SJCRH30 (cell line): ENCODE results near the gene TLCD1. TPM values are rescaled to one million over a fixed set of nuclear protein-coding genes. Genes with fewer than 3 reads are reported as not detected.

Experiments
- DNase-seq, 2 experiments: peaks; one replicate each; pipeline ENCODE4 v3.0.0-alpha.2; 2015 to 2020
- H3K27ac ChIP-seq: fragments of 250-450 bp; sonication (Bioruptor Pico); 2 replicates; pipeline ENCODE4 v1.5.1; 2020; ENCODE audit warnings: mild to moderate bottlenecking, moderate library complexity
- H3K27me3 ChIP-seq: fragments of 250-450 bp; sonication (Bioruptor Pico); 2 replicates; pipeline ENCODE4 v1.5.1; 2020; ENCODE audit warnings: mild to moderate bottlenecking, moderate library complexity
- H3K36me3 ChIP-seq: fragments of 250-450 bp; sonication (Bioruptor Pico); 2 replicates; pipeline ENCODE4 v1.5.1; 2020; ENCODE audit warnings: mild to moderate bottlenecking, moderate library complexity
- H3K4me1 ChIP-seq: fragments of 250-450 bp; sonication (Bioruptor Pico); 2 replicates; pipeline ENCODE4 v1.5.1; 2020; ENCODE audit warnings: mild to moderate bottlenecking, moderate library complexity
- H3K4me3 ChIP-seq: fragments of 250-450 bp; sonication (Bioruptor Pico); 2 replicates; pipeline ENCODE4 v1.5.1; 2020; ENCODE audit warnings: mild to moderate bottlenecking, moderate library complexity
- H3K9me3 ChIP-seq: fragments of 250-450 bp; sonication (Bioruptor Pico); replicated peaks from 2 replicates; pipeline ENCODE4 v1.5.1; 2020; ENCODE audit warnings: mild to moderate bottlenecking, moderate library complexity
- total RNA-seq: library from RNA; depleted of rRNA; stranded (reverse); fragments of >200 nt; shearing (Covaris generic); gene quantifications from 2 replicates; pipeline ENCODE4 v1.2.3, GENCODE V29; 2014

Gene TLCD1
- total RNA-seq, 1 experiment from 2014 or later, result 10.0 TPM

DNA sequence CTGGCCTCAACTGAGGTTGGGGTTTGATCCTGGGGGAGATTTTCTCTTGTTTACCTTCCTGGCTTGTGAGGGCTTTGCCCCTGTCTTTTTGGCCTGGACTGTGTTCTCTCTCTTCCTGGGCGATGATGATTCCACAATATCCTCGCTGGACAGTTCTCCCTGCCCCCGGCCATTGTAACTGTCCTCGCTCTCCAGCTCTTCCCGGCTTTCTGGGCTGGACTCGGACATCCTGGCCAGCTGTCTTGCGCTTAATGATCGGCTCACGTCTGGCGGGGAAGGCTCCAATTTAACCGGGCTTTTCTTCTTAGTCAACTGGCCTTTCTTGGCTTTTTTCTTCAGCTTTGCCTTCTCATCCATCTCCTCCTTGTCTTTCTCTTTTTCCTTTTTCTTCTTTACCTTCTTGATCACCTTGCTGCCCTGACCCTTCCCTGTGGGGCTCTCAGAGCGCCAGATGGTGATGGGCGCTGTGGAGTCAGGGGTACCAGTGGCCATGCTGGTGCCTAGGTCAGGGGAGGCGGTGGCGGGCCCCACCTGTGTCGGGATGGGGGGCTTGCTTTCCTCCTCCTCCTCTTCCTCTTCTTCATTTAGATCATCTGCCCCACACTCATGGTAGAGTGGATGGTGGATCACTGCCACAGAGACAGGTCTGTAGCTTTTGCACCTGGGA is 22.3 kb downstream of the TLCD1 start:
- DNase-seq, result no peak
- no peak overlapping the region for H3K27ac ChIP-seq
- H3K36me3 ChIP-seq, result peaks cover 49% of the 10 kb centered on the region
- no peaks in the 10 kb centered on the region for H3K27me3 ChIP-seq
- no peak overlapping the region for H3K4me3 ChIP-seq
- H3K4me1 ChIP-seq, result no peaks in the 10 kb centered on the region
- H3K9me3 ChIP-seq, result no peaks in the 10 kb centered on the region

DNA sequence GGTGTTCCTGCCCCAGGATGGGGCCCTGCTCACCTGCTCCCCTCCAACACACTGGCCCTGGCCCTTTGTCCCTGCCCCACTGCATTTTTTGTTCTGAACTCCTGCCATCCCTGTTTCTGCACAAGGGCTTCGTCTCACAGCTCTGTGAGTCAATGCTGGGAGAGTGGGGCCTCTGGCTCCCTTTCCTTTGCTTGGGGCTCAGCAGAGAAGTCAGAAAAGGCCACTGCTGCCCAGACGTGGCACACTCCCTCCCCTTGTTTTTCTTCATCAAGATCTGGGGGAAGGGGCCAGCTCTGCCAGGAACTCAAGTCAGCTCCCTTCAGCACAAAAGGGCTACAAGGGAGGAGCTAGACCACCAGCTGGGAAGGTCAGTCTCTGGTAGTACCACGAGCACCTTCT is 23.3 kb downstream of the TLCD1 start:
- DNase-seq, result no peak
- Histone ChIP-seq H3K4me1 (no peaks in the 10 kb centered on the region), H3K9me3 (no peaks in the 10 kb centered on the region), H3K4me3 (no peak overlapping the region), H3K36me3 (peaks cover 59% of the 10 kb centered on the region), H3K27me3 (no peaks in the 10 kb centered on the region), H3K27ac (no peak overlapping the region)

DNA sequence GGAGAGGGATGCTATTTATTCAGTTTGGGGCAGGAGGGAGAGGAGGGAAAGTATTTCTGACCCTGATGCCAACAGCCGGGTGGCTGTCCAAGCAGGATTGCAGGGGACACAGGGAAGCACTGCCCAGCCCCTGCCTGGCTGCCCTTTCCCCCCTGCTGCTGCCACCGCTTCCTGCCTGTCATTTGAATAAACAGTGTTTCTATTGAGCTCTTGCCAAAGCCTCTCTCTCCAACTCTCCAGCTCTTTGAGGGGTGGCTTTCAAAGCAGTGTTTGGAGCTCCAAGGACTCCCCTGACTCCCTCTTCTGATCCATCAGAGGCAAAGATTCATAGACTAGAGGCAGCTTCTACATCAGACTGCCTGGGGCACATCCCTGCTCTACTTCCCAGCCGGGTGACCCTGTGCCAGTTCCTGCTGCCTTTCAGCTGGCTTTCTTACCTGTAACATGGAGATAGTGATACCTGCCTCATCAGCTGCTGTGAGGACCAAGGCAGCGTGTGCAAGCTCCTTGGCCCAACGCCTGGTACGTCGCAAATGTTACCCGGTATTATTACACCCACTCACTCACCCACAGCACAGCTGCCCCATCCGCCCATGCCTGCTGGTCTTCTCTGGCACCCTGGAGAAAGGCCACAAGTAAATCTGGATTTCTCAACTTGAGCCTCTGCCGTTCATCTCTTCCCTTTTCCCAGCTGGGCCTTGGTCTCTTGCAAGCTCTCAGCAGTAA is 23.8 kb downstream of the TLCD1 start:
- H3K9me3 ChIP-seq, result no peaks in the 10 kb centered on the region
- H3K27me3 ChIP-seq, result no peaks in the 10 kb centered on the region
- no peak overlapping the region for H3K27ac ChIP-seq
- H3K4me1 ChIP-seq, result no peaks in the 10 kb centered on the region
- no peak for DNase-seq
- peaks cover 64% of the 10 kb centered on the region for H3K36me3 ChIP-seq
- no peak overlapping the region for H3K4me3 ChIP-seq

DNA sequence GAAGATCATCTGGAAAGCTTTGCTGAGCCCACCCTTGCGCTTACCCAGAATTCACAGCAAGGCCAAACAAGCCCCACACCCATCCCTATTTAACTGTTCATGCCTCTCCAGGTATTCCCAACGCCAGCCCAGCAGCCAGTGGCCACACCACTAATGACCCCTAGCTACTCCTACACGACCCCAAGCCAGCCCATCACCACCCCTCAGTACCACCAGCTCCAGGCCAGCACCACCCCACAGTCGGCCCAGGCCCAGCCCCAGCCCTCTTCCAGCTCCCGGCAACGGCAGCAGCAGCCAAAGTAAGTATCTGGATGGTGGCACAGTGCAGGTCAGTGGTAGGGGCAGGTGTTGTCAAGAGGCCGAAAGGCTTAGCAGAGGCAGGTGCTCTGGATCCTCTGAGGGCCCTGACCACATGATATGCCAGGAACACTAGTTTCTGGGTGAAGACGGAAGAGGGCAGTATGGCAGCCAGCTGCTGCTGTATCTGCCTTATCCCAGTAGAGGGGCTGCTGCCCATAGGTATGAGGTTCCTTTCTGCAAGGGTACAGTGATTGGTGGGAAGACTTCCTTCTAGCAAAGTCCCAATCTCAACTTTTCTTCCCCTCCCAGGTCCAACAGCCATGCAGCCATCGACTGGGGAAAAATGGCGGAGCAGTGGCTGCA is 25.1 kb downstream of the TLCD1 start:
- H3K4me3 ChIP-seq, result no peak overlapping the region
- no peak overlapping the region for H3K27ac ChIP-seq
- H3K4me1 ChIP-seq, result no peaks in the 10 kb centered on the region
- peaks cover 71% of the 10 kb centered on the region for H3K36me3 ChIP-seq
- H3K27me3 ChIP-seq, result no peaks in the 10 kb centered on the region
- no peaks in the 10 kb centered on the region for H3K9me3 ChIP-seq
- DNase-seq, result no peak

DNA sequence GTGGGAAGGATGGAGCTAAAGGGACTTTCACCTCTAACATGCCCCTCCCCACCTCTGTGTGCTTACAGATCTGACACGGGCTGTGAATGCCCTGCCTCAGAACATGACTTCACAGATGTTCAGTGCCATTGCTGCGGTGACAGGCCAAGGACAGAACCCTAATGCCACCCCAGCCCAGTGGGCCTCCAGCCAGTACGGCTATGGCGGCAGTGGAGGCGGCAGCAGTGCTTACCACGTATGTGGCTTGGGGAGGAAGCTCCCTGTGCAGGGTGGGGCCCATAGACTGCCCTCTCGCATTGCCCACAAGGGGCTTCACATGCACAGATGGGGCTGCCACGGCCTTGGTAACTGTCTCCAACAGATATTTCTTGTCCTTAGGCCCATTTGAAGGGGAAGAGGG is 25.8 kb downstream of the TLCD1 start:
- H3K27ac ChIP-seq, result no peak overlapping the region
- no peak overlapping the region for H3K4me3 ChIP-seq
- peaks cover 78% of the 10 kb centered on the region for H3K36me3 ChIP-seq
- DNase-seq, result no peak
- H3K9me3 ChIP-seq, result no peaks in the 10 kb centered on the region
- H3K4me1 ChIP-seq, result no peaks in the 10 kb centered on the region
- no peaks in the 10 kb centered on the region for H3K27me3 ChIP-seq

DNA sequence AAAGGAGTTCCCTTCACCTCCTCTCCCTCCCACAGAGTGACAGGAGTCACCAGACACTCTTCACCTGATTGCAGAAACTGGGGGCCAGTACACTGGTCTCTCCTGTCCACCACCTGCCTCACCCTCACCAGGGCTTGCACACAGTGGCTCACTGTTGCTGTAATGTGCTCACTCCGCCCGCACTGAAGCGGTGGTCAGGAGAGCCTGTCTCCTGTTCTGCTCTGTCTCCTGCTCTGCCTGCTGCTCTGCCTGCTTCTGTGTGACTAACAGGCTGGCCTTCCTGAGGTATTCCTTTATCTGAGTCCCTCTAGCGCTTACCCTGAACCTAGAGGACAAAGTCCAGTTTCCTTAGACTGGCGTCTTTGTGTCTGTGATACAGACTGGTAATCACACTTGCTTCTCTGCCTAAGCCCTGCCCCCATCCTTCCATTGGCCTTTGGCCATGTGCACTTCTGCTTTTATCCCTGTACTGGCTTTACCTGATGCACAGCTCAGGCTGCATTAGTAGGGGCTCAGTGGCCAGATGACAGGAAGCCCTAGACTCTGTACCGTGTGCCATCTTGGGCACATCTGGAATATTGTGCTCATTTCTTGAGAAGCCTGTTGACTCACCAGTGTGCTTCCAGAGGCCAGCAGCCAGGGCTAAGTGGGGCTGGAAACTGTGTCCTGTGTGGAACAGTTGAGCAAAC is 27.6 kb downstream of the TLCD1 start:
- no peak overlapping the region for H3K27ac ChIP-seq
- H3K4me1 ChIP-seq, result no peaks in the 10 kb centered on the region
- H3K27me3 ChIP-seq, result no peaks in the 10 kb centered on the region
- no peaks in the 10 kb centered on the region for H3K9me3 ChIP-seq
- no peak overlapping the region for H3K4me3 ChIP-seq
- peaks cover 90% of the 10 kb centered on the region for H3K36me3 ChIP-seq
- DNase-seq, result no peak

DNA sequence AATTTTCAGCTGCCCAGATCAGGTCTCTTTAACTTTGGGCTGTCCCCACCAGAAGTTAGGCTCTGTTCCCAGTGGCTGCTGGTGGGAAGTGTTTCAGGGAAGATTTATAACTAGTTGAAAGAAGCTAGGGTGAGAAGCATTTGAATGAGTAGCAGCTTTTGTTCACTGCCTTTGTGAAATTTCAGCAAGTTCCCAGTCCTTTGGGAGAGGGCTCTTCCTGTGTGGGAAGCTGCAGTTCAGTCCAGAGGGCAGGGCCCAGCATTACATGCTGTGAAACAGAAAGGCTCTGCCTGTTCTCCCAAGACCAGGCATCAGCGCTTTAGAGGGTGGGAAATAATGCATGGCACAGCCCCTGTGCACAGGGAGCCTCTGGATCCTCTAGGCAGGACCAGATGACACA is 32.2 kb downstream of the TLCD1 start:
- no peaks in the 10 kb centered on the region for H3K27me3 ChIP-seq
- no peaks in the 10 kb centered on the region for H3K9me3 ChIP-seq
- H3K4me1 ChIP-seq, result no peaks in the 10 kb centered on the region
- DNase-seq, result no peak
- peaks cover 82% of the 10 kb centered on the region for H3K36me3 ChIP-seq
- H3K27ac ChIP-seq, result no peak overlapping the region
- H3K4me3 ChIP-seq, result no peak overlapping the region

GRCh38 chr17:28689011-28689410 is 37.0 kb downstream of the TLCD1 start:
- H3K36me3 ChIP-seq, result peaks cover 89% of the 10 kb centered on the region
- no peak for DNase-seq
- no peak overlapping the region for H3K4me3 ChIP-seq
- no peaks in the 10 kb centered on the region for H3K27me3 ChIP-seq
- no peak overlapping the region for H3K27ac ChIP-seq
- no peaks in the 10 kb centered on the region for H3K9me3 ChIP-seq
- no peaks in the 10 kb centered on the region for H3K4me1 ChIP-seq

DNA sequence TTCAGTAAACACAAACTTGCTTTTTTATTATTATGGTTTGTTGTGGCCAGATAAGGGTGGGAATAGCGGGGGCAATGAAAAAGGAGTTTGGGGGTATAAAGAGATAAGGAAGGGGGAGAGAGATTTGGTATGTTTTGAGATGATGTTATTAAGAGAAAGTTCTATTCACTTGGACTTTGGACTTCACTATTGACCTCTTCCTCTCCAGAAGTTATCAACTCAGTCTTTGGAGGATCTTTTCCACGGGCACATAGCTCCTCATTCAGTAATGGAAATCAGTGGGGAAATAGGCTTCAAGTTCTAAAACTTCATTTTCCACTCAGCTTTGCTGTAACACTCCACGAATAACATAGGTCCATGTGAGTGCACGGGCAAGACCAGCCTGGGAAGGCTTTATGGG is 37.6 kb downstream of the TLCD1 start:
- H3K27me3 ChIP-seq, result no peaks in the 10 kb centered on the region
- no peak overlapping the region for H3K27ac ChIP-seq
- peaks cover 91% of the 10 kb centered on the region for H3K36me3 ChIP-seq
- H3K4me3 ChIP-seq, result no peak overlapping the region
- H3K4me1 ChIP-seq, result no peaks in the 10 kb centered on the region
- no peak for DNase-seq
- H3K9me3 ChIP-seq, result no peaks in the 10 kb centered on the region

- H3K27ac ChIP-seq, result no peak overlapping the region
- H3K36me3 ChIP-seq, result peaks cover 100% of the 10 kb centered on the region
These were observed 39.7 kb downstream of the TLCD1 start for GRCh38 chr17:28686296-28686695.

GRCh38 chr17:28685366-28685765 is 40.7 kb downstream of the TLCD1 start:
- no peaks in the 10 kb centered on the region for H3K4me1 ChIP-seq
- no peaks in the 10 kb centered on the region for H3K9me3 ChIP-seq
- no peak for DNase-seq
- no peak overlapping the region for H3K27ac ChIP-seq
- H3K27me3 ChIP-seq, result no peaks in the 10 kb centered on the region
- H3K36me3 ChIP-seq, result peaks cover 100% of the 10 kb centered on the region
- H3K4me3 ChIP-seq, result no peak overlapping the region

More at GRCh38 chr17:28686296-28686695, 39.7 kb downstream of the TLCD1 start:
- Histone ChIP-seq H3K9me3 (no peaks in the 10 kb centered on the region), H3K4me3 (no peak overlapping the region), H3K4me1 (no peaks in the 10 kb centered on the region), H3K27me3 (no peaks in the 10 kb centered on the region)
- DNase-seq, result no peak

DNA sequence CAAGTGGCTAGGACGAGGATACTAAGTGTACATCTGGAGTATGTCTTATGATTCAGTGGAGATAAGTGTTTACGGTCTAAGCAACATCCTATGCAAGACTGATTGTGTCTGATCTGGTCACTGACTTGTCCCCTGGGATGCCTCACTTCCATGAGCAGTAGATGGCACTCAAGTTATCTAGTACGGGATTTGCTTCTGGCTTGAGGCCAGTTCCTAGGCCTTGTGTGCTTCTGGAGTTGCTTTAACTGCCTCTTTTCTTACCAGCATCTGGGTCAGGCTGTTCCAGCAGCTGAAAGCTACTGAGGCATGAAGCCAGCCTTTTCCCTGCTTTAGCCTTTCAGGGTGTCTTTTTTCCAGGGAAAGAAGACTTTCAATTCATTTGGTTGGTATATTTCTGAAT is 41.1 kb downstream of the TLCD1 start:
- H3K36me3 ChIP-seq, result peaks cover 100% of the 10 kb centered on the region
- no peaks in the 10 kb centered on the region for H3K9me3 ChIP-seq
- H3K27ac ChIP-seq, result no peak overlapping the region
- H3K4me1 ChIP-seq, result no peaks in the 10 kb centered on the region
- DNase-seq, result peak; percentile 42 to 53
- no peaks in the 10 kb centered on the region for H3K27me3 ChIP-seq
- no peak overlapping the region for H3K4me3 ChIP-seq

DNA sequence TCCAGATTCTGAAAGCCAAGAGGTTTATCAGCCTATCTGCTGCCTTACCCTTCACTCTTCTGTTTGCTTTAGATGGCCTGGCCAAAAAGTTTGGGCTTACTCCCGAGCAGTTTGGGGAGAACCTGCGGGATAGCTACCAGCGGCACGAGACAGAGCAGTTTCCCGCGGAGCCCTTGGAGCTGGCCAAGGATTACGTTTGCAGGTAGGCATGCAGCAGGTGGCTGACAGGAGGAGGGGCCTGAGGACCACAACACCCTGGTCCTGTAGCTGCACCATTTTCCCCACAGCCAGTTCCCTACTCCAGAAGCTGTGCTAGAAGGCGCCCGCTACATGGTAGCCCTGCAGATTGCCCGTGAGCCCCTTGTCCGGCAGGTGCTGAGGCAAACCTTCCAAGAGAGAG is 43.4 kb downstream of the TLCD1 start:
- H3K27ac ChIP-seq, result no peak overlapping the region
- H3K9me3 ChIP-seq, result no peaks in the 10 kb centered on the region
- H3K27me3 ChIP-seq, result no peaks in the 10 kb centered on the region
- no peaks in the 10 kb centered on the region for H3K4me1 ChIP-seq
- DNase-seq, result no peak
- peaks cover 99% of the 10 kb centered on the region for H3K36me3 ChIP-seq
- H3K4me3 ChIP-seq, result no peak overlapping the region

GRCh38 chr17:28675980-28676379 is 50.1 kb downstream of the TLCD1 start:
- Histone ChIP-seq H3K36me3 (peaks cover 90% of the 10 kb centered on the region), H3K4me1 (no peaks in the 10 kb centered on the region), H3K9me3 (no peaks in the 10 kb centered on the region), H3K27ac (no peak overlapping the region), H3K4me3 (no peak overlapping the region), H3K27me3 (no peaks in the 10 kb centered on the region)
- no peak for DNase-seq

- Histone ChIP-seq H3K27me3 (no peaks in the 10 kb centered on the region), H3K9me3 (no peaks in the 10 kb centered on the region), H3K36me3 (peaks cover 87% of the 10 kb centered on the region), H3K27ac (no peak overlapping the region), H3K4me1 (no peaks in the 10 kb centered on the region), H3K4me3 (no peak overlapping the region)
- DNase-seq, result no peak
These were observed 50.5 kb downstream of the TLCD1 start for GRCh38 chr17:28675490-28675889.
